IMR-90 (cell line): Measurements from ENCODE around the gene ZEB2. TPM values are rescaled to one million over a fixed set of nuclear protein-coding genes. Genes with fewer than 3 reads are reported as not detected.

Experiments used
- ATAC-seq: fragments of 200-7000 bp; cut with Tn5 transposase; 2 replicates; pipeline ENCODE4 v1.9.1; 2020; ENCODE audit warnings: low read depth, mild to moderate bottlenecking, moderate library complexity
- BruUV-seq: library from RNA; stranded (reverse); fragments of 400-500 nt; replicated peaks from 2 replicates; lab custom pipeline; 2021; lab: Mats Ljungman, UMichigan
- CTCF ChIA-PET: fragments of 300-600 bp; formaldehyde crosslinking; extraction: SDS; loops from one replicate; lab custom pipeline; 2021; ENCODE audit warnings: antibody characterized with exemption; lab: Yijun Ruan, JAX
- POLR2A ChIA-PET: fragments of 300-600 bp; sonication (Branson Sonifier 250); formaldehyde crosslinking; loops from one replicate; lab custom pipeline; 2022; ENCODE audit warnings: antibody characterized with exemption; ENCODE audit not compliant: unreplicated experiment; lab: Charles Lee
- DNase-seq: peaks from one replicate; pipeline ENCODE4 v3.0.0; 2013
- H2AFZ ChIP-seq: replicated peaks from 2 replicates; pipeline ENCODE3; 2013; ENCODE audit warnings: low read length, mild to moderate bottlenecking; ENCODE audit not compliant: poor library complexity
- H2AK5ac ChIP-seq: 2 replicates; pipeline ENCODE4 v1.6.1; 2013; ENCODE audit warnings: low read depth, low read length, inconsistent platforms
- H2AK9ac ChIP-seq: replicated peaks from 2 replicates; pipeline ENCODE3; 2013; ENCODE audit warnings: mild to moderate bottlenecking, low read depth, low read length, moderate library complexity; ENCODE audit not compliant: poor library complexity
- H2BK120ac ChIP-seq: 2 replicates; pipeline ENCODE4 v1.6.1; 2013; ENCODE audit warnings: low read depth, low read length, inconsistent platforms
- H2BK15ac ChIP-seq: 3 replicates; pipeline ENCODE4 v1.6.1; 2013; ENCODE audit warnings: low read depth, low read length, inconsistent platforms
- H2BK20ac ChIP-seq: 2 replicates; pipeline ENCODE4 v1.6.1; 2013; ENCODE audit warnings: low read depth, mild to moderate bottlenecking, inconsistent platforms, low read length, moderate library complexity
- H2BK5ac ChIP-seq: 2 replicates; pipeline ENCODE4 v1.6.1; 2013; ENCODE audit warnings: mild to moderate bottlenecking, low read depth, low read length, inconsistent platforms; ENCODE audit not compliant: poor library complexity, severe bottlenecking
- H3K14ac ChIP-seq: replicated peaks from 2 replicates; pipeline ENCODE4 v1.6.1; 2013; ENCODE audit warnings: low read depth, low read length, inconsistent platforms
- H3K18ac ChIP-seq: 2 replicates; pipeline ENCODE4 v1.6.1; 2013; ENCODE audit warnings: low read depth, low read length, control low read depth
- H3K23ac ChIP-seq: 2 replicates; pipeline ENCODE4 v1.6.1; 2013; ENCODE audit warnings: low read depth, low read length, inconsistent platforms
- H3K27ac ChIP-seq: 2 replicates; pipeline ENCODE4 v1.5.1; 2013; ENCODE audit warnings: mild to moderate bottlenecking, control low read depth, low read length; ENCODE audit not compliant: insufficient read depth
- H3K27me3 ChIP-seq: 2 replicates; pipeline ENCODE4 v1.6.1; 2013; ENCODE audit warnings: low read length; ENCODE audit not compliant: control insufficient read depth, insufficient read depth
- H3K36me3 ChIP-seq: 2 replicates; pipeline ENCODE4 v1.6.1; 2013; ENCODE audit warnings: low read length, mixed read lengths; ENCODE audit not compliant: control insufficient read depth, insufficient read depth
- H3K4ac ChIP-seq: 2 replicates; pipeline ENCODE4 v1.6.1; 2013; ENCODE audit warnings: low read depth, low read length, inconsistent platforms
- H3K4me1 ChIP-seq: 2 replicates; pipeline ENCODE4 v1.6.1; 2013; ENCODE audit warnings: low read length, mixed read lengths; ENCODE audit not compliant: control insufficient read depth, insufficient read depth
- H3K4me2 ChIP-seq: 2 replicates; pipeline ENCODE4 v1.6.1; 2013; ENCODE audit warnings: low read depth, mild to moderate bottlenecking, control low read depth, low read length, moderate library complexity
- H3K4me3 ChIP-seq: 2 replicates; pipeline ENCODE4 v1.5.1; 2013; ENCODE audit warnings: low read depth, mild to moderate bottlenecking, control low read depth, low read length, moderate library complexity; ENCODE audit not compliant: insufficient read depth
- H3K56ac ChIP-seq: 2 replicates; pipeline ENCODE4 v1.6.1; 2013; ENCODE audit warnings: low read length, inconsistent platforms; ENCODE audit not compliant: insufficient read depth; ENCODE audit errors: extremely low read depth
- H3K79me1 ChIP-seq, 2 experiments: 2 replicates each; pipeline ENCODE4 v1.6.1; 2013; ENCODE audit warnings: low read length in 2 of 2, inconsistent platforms in 1 of 2, low read depth in 1 of 2
- H3K9ac ChIP-seq: 2 replicates; pipeline ENCODE4 v1.6.1; 2013; ENCODE audit warnings: low read depth, low read length, control low read depth
- H3K9me1 ChIP-seq: 2 replicates; pipeline ENCODE4 v1.6.1; 2013; ENCODE audit warnings: low read length, inconsistent platforms; ENCODE audit not compliant: insufficient read depth
- H3K9me3 ChIP-seq: 2 replicates; pipeline ENCODE4 v1.6.1; 2013; ENCODE audit warnings: low read length; ENCODE audit not compliant: control insufficient read depth, insufficient read depth
- H4K20me1 ChIP-seq: 2 replicates; pipeline ENCODE4 v1.6.1; 2013; ENCODE audit warnings: low read length, inconsistent platforms; ENCODE audit not compliant: insufficient read depth
- H4K5ac ChIP-seq: 2 replicates; pipeline ENCODE4 v1.6.1; 2013; ENCODE audit warnings: mild to moderate bottlenecking, low read depth, low read length, control low read depth
- H4K8ac ChIP-seq, 2 experiments: 2 replicates each; pipeline ENCODE4 v1.6.1; 2013; ENCODE audit warnings: low read depth in 2 of 2, low read length in 2 of 2, control low read depth in 1 of 2, inconsistent platforms in 1 of 2
- H4K91ac ChIP-seq: 2 replicates; pipeline ENCODE4 v1.6.1; 2013; ENCODE audit warnings: low read depth, low read length, inconsistent platforms; ENCODE audit not compliant: insufficient read depth
- BHLHE40 ChIP-seq: fragments of 150-350 bp; IDR thresholded peaks from 2 replicates; pipeline ENCODE4 v1.6.1; 2016; ENCODE audit warnings: mild to moderate bottlenecking, low read depth, low read length
- CHD1 ChIP-seq: IDR thresholded peaks from 2 replicates; pipeline ENCODE4 v1.6.1; 2012; ENCODE audit warnings: low read depth, low read length, improper control_type of control experiment
- CTCF ChIP-seq: conservative IDR thresholded peaks from 2 replicates; pipeline ENCODE4 v1.5.1; 2012; ENCODE audit warnings: mild to moderate bottlenecking, low read depth, low read length, improper control_type of control experiment
- FOS ChIP-seq: fragments of 150-350 bp; IDR thresholded peaks from 2 replicates; pipeline ENCODE4 v1.6.1; 2016; ENCODE audit warnings: low read depth, low read length
- MAFK ChIP-seq: IDR thresholded peaks from 2 replicates; pipeline ENCODE4 v1.6.1; 2012; ENCODE audit warnings: low read depth, low read length, improper control_type of control experiment
- MAZ ChIP-seq: IDR thresholded peaks from 2 replicates; pipeline ENCODE4 v1.6.1; 2012; ENCODE audit warnings: low read depth, mild to moderate bottlenecking, low read length, improper control_type of control experiment, moderate library complexity, borderline replicate concordance
- MXI1 ChIP-seq: IDR thresholded peaks from 2 replicates; pipeline ENCODE4 v1.6.1; 2012; ENCODE audit warnings: low read depth, mild to moderate bottlenecking, low read length, moderate library complexity, borderline replicate concordance
- POLR2A ChIP-seq: IDR thresholded peaks from 2 replicates; pipeline ENCODE4 v1.6.1; 2012; ENCODE audit warnings: mild to moderate bottlenecking, low read depth, low read length
- RAD21 ChIP-seq: IDR thresholded peaks from 2 replicates; pipeline ENCODE4 v1.6.1; 2012; ENCODE audit warnings: low read length, improper control_type of control experiment
- RFX5 ChIP-seq: IDR thresholded peaks from 2 replicates; pipeline ENCODE4 v1.8.0; 2012; ENCODE audit warnings: low read depth, mild to moderate bottlenecking, low read length, moderate library complexity
- USF2 ChIP-seq: fragments of 150-350 bp; IDR thresholded peaks from 2 replicates; pipeline ENCODE4 v1.6.1; 2017; ENCODE audit warnings: mild to moderate bottlenecking, antibody characterized with exemption, low read length, low read depth
- WGBS, 2 experiments: methylation state at CpG; one replicate each; pipeline versions ENCODE4 v1.1.5 to v1.1.7; 2013; ENCODE audit warnings: missing lambda C conversion rate in 2 of 2; ENCODE audit not compliant: insufficient read length in 1 of 2; ENCODE audit errors: extremely low coverage in 2 of 2; 5-methylcytosine and 5-hydroxymethylcytosine counted together
- dilution Hi-C: fragments of 300-500 bp; cut with HindIII; formaldehyde crosslinking; loops from one replicate; pipeline ENCODE4 v1.14.3; 2018; ENCODE audit warnings: low sequenced_read_pairs; ENCODE audit not compliant: unreplicated experiment
- in situ Hi-C: fragments of 300-500 bp; cut with MboI; formaldehyde crosslinking; loops from 3 replicates; pipeline ENCODE4 v1.14.3; 2019; ENCODE audit warnings: low sequenced_read_pairs, inconsistent platforms, mixed read lengths
- intact Hi-C: fragments of 100-400 bp; cut with micrococcal nuclease; formaldehyde crosslinking; loops from 2 replicates; pipeline ENCODE4 v1.10.0; 2022
- polyA plus RNA-seq, 3 experiments: library from polyadenylated mRNA; depleted of rRNA; stranded (reverse); fragments of >200 nt; gene quantifications; 2 replicates each; pipeline ENCODE4 v1.2.3, GENCODE V29; 2012; ENCODE audit warnings: low replicate concordance in 1 of 3
- total RNA-seq: library from RNA; depleted of rRNA; stranded (reverse); fragments of >200 nt; gene quantifications from 2 replicates; pipeline ENCODE4 v1.2.3, GENCODE V29; 2012

ZEB2 gene
- total and polyA plus RNA-seq, 2 of the 4 experiments (the other 2 are of a cell fraction), result 22.4 to 50.9 TPM

DNA sequence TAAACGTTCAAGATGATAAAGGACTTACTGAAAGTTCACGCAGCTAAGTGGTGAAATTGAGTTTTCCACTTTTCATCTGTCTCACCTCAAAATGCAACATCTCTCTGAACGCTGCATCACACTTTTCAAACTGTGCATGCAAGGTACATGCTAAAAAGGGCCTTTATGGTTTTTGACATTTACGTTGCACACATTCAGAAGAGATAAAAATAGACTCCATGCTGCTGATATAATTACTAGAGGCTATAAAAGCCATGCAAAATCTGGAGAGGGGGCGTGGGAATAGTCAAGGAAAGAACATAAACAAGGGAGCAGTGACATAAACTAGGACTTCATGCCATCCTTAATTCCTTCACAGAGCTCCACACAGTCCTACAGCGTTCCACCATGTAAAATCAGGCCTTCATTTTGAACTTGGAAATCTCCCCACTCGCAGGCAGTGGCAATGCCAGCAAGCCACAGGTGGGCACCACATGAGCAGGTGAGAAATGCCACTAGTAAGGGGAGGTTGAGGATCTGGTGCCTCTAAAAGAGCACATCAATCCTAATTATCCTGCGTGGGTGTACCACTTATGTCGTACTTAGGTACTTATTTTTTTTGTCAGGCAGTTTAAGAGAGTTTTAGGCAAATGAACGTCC is 71.4 kb downstream of the ZEB2 start:
- Histone ChIP-seq H3K27me3 (no peaks in the 10 kb centered on the region), H3K9me3 (no peaks in the 10 kb centered on the region), H3K9me1 (peaks cover 7% of the 10 kb centered on the region), H2BK120ac (no peak overlapping the region; the same call in 1 of the 2 replicates), H3K27ac (no peak overlapping the region), H2AK9ac (no peak overlapping the region), H3K79me1 (peaks cover 47 to 65% of the 10 kb centered on the region in 2 experiments), H3K18ac (no peak overlapping the region), H4K8ac (no peak overlapping the region), H3K4me3 (no peak overlapping the region), H4K91ac (no peak overlapping the region), H3K14ac (no peak overlapping the region), H4K5ac (no peak overlapping the region), H2BK15ac (no peak overlapping the region), H3K4me2 (no peak overlapping the region), H3K23ac (no peak overlapping the region), H2AFZ (no peak overlapping the region), H2BK20ac (no peak overlapping the region), H3K56ac (no peak overlapping the region), H3K4ac (no peak overlapping the region), H2BK5ac (no peak overlapping the region), H4K20me1 (no peaks in the 10 kb centered on the region), H2AK5ac (no peak overlapping the region), H3K9ac (no peak overlapping the region), H3K36me3 (peaks cover 2% of the 10 kb centered on the region; the same call in 1 of the 2 replicates), H3K4me1 (peaks cover 7% of the 10 kb centered on the region)
- no TSS peak for BruUV-seq
- ChIA-PET CTCF (interaction anchor here (0.9 kb wide), 1 partner anchor 10 kb away, joined by 4 read pairs; no protein-coding TSS in a partner anchor), POLR2A (interaction anchor here (0.6 kb wide), 1 partner anchor 982 kb away, joined by 4 read pairs; no protein-coding TSS in a partner anchor)
- TF ChIP-seq FOS (no peak), RAD21 (no peak), MXI1 (no peak), MAZ (no peak), RFX5 (no peak), USF2 (no peak), BHLHE40 (no peak), POLR2A (no peak), MAFK (no peak), CHD1 (no peak), CTCF (no peak)
- dilution Hi-C loops, result no loop called here
- ATAC-seq (no peak), DNase-seq (no peak)
- WGBS, 2 experiments, result 86% methylated on average over 3 of the region's 10 CpGs; no CpG with 5 or more reads in 1 of the 2 experiments
- intact Hi-C loops, result no loop called here
- in situ Hi-C loops, result no loop called here
